Duodenal mucosa (tissue), 2 donors: ENCODE data around the gene LITAFD.
A peak's percentile ranks its signal among the peaks of the same experiment; 100 is the strongest.
"Not testable (repeated sequence)": the region's sequence is repeated elsewhere in the genome, so short reads cannot be mapped to it uniquely, and the experiment has no call there.

Experiments
- H3K27ac ChIP-seq: one replicate; pipeline ENCODE4 v1.7.0; 2013; ENCODE audit warnings: low read depth, low read length
- H3K27me3 ChIP-seq, 2 donors: one replicate each; pipeline ENCODE4 v1.7.0; 2013; ENCODE audit warnings: low read length in 2 of 2, control low read depth in 1 of 2; ENCODE audit not compliant: insufficient read depth in 2 of 2, control insufficient read depth in 1 of 2
- H3K36me3 ChIP-seq, 2 donors: one replicate each; pipeline ENCODE4 v1.7.0; 2013; ENCODE audit warnings: low read length in 2 of 2, control low read depth in 1 of 2; ENCODE audit not compliant: insufficient read depth in 2 of 2, control insufficient read depth in 1 of 2
- H3K4me1 ChIP-seq, 2 donors: one replicate each; pipeline ENCODE4 v1.7.0; 2013; ENCODE audit warnings: low read length in 2 of 2, control low read depth in 1 of 2; ENCODE audit not compliant: insufficient read depth in 2 of 2, control insufficient read depth in 1 of 2
- H3K4me3 ChIP-seq, 2 donors: one replicate each; pipeline ENCODE4 v1.7.0; 2013; ENCODE audit warnings: low read length in 2 of 2, low read depth in 1 of 2
- H3K9ac ChIP-seq, 2 donors: one replicate each; pipeline ENCODE4 v1.7.0; 2013; ENCODE audit warnings: low read length in 2 of 2, low read depth in 1 of 2
- H3K9me3 ChIP-seq, 2 donors: one replicate each; pipeline ENCODE4 v1.7.0; 2013; ENCODE audit warnings: low read length in 2 of 2, control low read depth in 1 of 2; ENCODE audit not compliant: control insufficient read depth in 1 of 2

Gene LITAFD

GRCh38 chr16:8865145-8865882 lies 16.8 kb upstream of the LITAFD start:
- no peak overlapping the region for H3K27ac ChIP-seq
- H3K4me1 ChIP-seq = peaks cover 55% of the 10 kb centered on the region in 2 donors
- H3K4me3 ChIP-seq = no peak overlapping the region

GRCh38 chr16:8866118-8866883 lies 15.8 kb upstream of the LITAFD start:
- peaks cover 61% of the 10 kb centered on the region in 2 donors for H3K4me1 ChIP-seq

More at GRCh38 chr16:8865145-8865882, 16.8 kb upstream of the LITAFD start:
- Histone ChIP-seq H3K9ac (no peak overlapping the region), H3K9me3 (no peaks in the 10 kb centered on the region), H3K27me3 (no peaks in the 10 kb centered on the region), H3K36me3 (peaks cover 0 to 3% of the 10 kb centered on the region in 2 donors)

GRCh38 chr16:8866884-8867215 lies 15.3 kb upstream of the LITAFD start:
- peak overlapping the region; percentile 89 to 94 for H3K4me3 ChIP-seq
- H3K4me1 ChIP-seq = peaks cover 61% of the 10 kb centered on the region in 2 donors
- no peaks in the 10 kb centered on the region for H3K9me3 ChIP-seq
- peaks cover 0 to 3% of the 10 kb centered on the region in 2 donors for H3K36me3 ChIP-seq
- H3K27me3 ChIP-seq = no peaks in the 10 kb centered on the region
- peak overlapping the region; percentile 70 to 73 for H3K9ac ChIP-seq
- H3K27ac ChIP-seq = no peak overlapping the region

More at GRCh38 chr16:8866118-8866883, 15.8 kb upstream of the LITAFD start:
- Histone ChIP-seq H3K4me3 (peak overlapping the region; percentile 89 to 94), H3K9ac (peak overlapping the region; percentile 70 to 73), H3K27ac (no peak overlapping the region), H3K27me3 (no peaks in the 10 kb centered on the region), H3K36me3 (peaks cover 0 to 3% of the 10 kb centered on the region in 2 donors), H3K9me3 (no peaks in the 10 kb centered on the region)

- Histone ChIP-seq H3K9ac (peak overlapping the region; percentile 70 to 73), H3K27ac (no peak overlapping the region), H3K4me1 (peaks cover 57 to 60% of the 10 kb centered on the region in 2 donors), H3K9me3 (no peaks in the 10 kb centered on the region), H3K4me3 (peak overlapping the region; percentile 89 to 94), H3K27me3 (no peaks in the 10 kb centered on the region), H3K36me3 (peaks cover 0 to 3% of the 10 kb centered on the region in 2 donors)
Measured at GRCh38 chr16:8867216-8867931, 14.8 kb upstream of the LITAFD start.

- H3K4me1 ChIP-seq = peaks cover 51 to 54% of the 10 kb centered on the region in 2 donors
- no peaks in the 10 kb centered on the region for H3K27me3 ChIP-seq
- H3K36me3 ChIP-seq = peaks cover 0 to 3% of the 10 kb centered on the region in 2 donors
- peak overlapping the region; percentile 70 to 73 for H3K9ac ChIP-seq
- H3K27ac ChIP-seq = peak overlapping the region; percentile 20
- H3K9me3 ChIP-seq = no peaks in the 10 kb centered on the region
- peak overlapping the region; percentile 89 to 94 for H3K4me3 ChIP-seq
Measured at GRCh38 chr16:8867932-8868415, 14.2 kb upstream of the LITAFD start.

- Histone ChIP-seq H3K4me1 (peaks cover 44 to 48% of the 10 kb centered on the region in 2 donors), H3K27me3 (no peaks in the 10 kb centered on the region), H3K4me3 (peak within 1 kb of the TSS; percentile 89 to 94), H3K9me3 (no peaks in the 10 kb centered on the region), H3K36me3 (peaks cover 0 to 3% of the 10 kb centered on the region in 2 donors), H3K9ac (peak within 1 kb of the TSS; percentile 70 to 73), H3K27ac (peak within 1 kb of the TSS; percentile 82)
Measured at GRCh38 chr16:8868416-8869211, 13.5 kb upstream of the LITAFD start, which contains the start of gene CARHSP1. Gene CARHSP1 (minus strand): TSS chr16:8869006. CDS start chr16:8859328, 9,678 bp downstream.

GRCh38 chr16:8869212-8869987 lies 12.8 kb upstream of the LITAFD start:
- Histone ChIP-seq H3K4me1 (peaks cover 36 to 40% of the 10 kb centered on the region in 2 donors), H3K4me3 (peak overlapping the region; percentile 68 to 72), H3K9ac (peak overlapping the region; percentile 54 to 57), H3K27me3 (no peaks in the 10 kb centered on the region), H3K27ac (no peak overlapping the region), H3K9me3 (no peaks in the 10 kb centered on the region), H3K36me3 (no peaks in the 10 kb centered on the region)

- not testable (repeated sequence) for H3K9me3 ChIP-seq, H3K9ac ChIP-seq, H3K36me3 ChIP-seq, H3K4me3 ChIP-seq, H3K27me3 ChIP-seq, H3K27ac ChIP-seq
- H3K4me1 ChIP-seq = peaks cover 31 to 34% of the 10 kb centered on the region in 2 donors
Measured at GRCh38 chr16:8869988-8870241, 12.2 kb upstream of the LITAFD start.

GRCh38 chr16:8872071-8872470 lies 10.1 kb upstream of the LITAFD start:
- no peaks in the 10 kb centered on the region for H3K9me3 ChIP-seq

More at GRCh38 chr16:8872071-8872470, 10.1 kb upstream of the LITAFD start:
- no peaks in the 10 kb centered on the region for H3K36me3 ChIP-seq
- no peak overlapping the region for H3K27ac ChIP-seq
- no peak overlapping the region for H3K4me3 ChIP-seq
- H3K27me3 ChIP-seq = no peaks in the 10 kb centered on the region
- peaks cover 15 to 21% of the 10 kb centered on the region in 2 donors for H3K4me1 ChIP-seq
- H3K9ac ChIP-seq = no peak overlapping the region
